Endothelial cell (in vitro differentiated cells): ENCODE results near the gene CDH9. TPM values are rescaled to one million over a fixed set of nuclear protein-coding genes. Genes with fewer than 3 reads are reported as not detected.

Experiments used
- DNase-seq: peaks from one replicate; pipeline ENCODE4 v3.0.0; 2021; ENCODE audit warnings: low spot score
- H3K27ac Mint-ChIP-seq: one replicate; pipeline ENCODE4 v1.8.0; 2021; ENCODE audit warnings: mixed read lengths, inconsistent platforms; ENCODE audit not compliant: unreplicated experiment
- H3K27me3 Mint-ChIP-seq: one replicate; pipeline ENCODE4 v1.8.0; 2021; ENCODE audit warnings: mild to moderate bottlenecking, moderate library complexity, mixed read lengths, inconsistent platforms; ENCODE audit not compliant: unreplicated experiment
- H3K36me3 Mint-ChIP-seq: one replicate; pipeline ENCODE4 v1.8.0; 2021; ENCODE audit warnings: mild to moderate bottlenecking, low read depth, mixed read lengths, inconsistent platforms; ENCODE audit not compliant: unreplicated experiment
- H3K4me1 Mint-ChIP-seq: one replicate; pipeline ENCODE4 v1.8.0; 2021; ENCODE audit warnings: mild to moderate bottlenecking, mixed read lengths, inconsistent platforms; ENCODE audit not compliant: unreplicated experiment
- H3K4me3 Mint-ChIP-seq: one replicate; pipeline ENCODE4 v1.8.0; 2021; ENCODE audit warnings: mild to moderate bottlenecking, mixed read lengths, inconsistent platforms; ENCODE audit not compliant: unreplicated experiment
- H3K9me3 Mint-ChIP-seq: one replicate; pipeline ENCODE4 v1.8.0; 2021; ENCODE audit warnings: mixed read lengths, inconsistent platforms; ENCODE audit not compliant: unreplicated experiment
- total RNA-seq: library from RNA; stranded (reverse); fragmentation: NEBNext Ultra II Directional; extraction: Animal tissue kit (Norgen Biotek cat#: 25700); gene quantifications from one replicate; pipeline ENCODE4 v1.2.1, GENCODE V29; 2021; ENCODE audit not compliant: unreplicated experiment
- TF ChIP-seq, protein P1 (sequence below): fragments of 200-600 bp; sonication (generic); IDR thresholded peaks from one replicate; pipeline ENCODE4 v1.5.0; 2021; ENCODE audit warnings: antibody characterized with exemption; ENCODE audit not compliant: unreplicated experiment

CDH9 gene
- total RNA-seq, 1 donor from 2014 or later, result not detected

DNA sequence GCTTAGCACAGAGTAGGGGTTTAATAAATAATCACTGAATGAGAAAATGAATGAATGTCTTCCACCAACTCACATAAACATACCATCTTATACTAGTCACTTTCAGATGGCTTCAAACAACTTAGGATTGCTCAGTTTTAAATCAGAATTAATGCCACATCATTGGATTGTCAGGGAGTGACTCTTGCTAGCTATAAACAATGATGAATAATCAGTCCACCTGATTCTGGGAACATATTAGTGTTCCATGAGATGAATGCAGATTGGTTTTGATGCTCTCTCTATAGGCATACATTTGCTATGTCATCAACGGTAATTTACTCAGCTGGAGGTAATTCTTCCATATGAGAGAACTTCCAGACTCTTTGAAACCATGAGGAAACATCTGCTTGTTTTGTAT, 97.4 kb downstream of the CDH9 start:
- Mint-ChIP-seq H3K4me3 (no peak overlapping the region), H3K4me1 (peaks cover 4% of the 10 kb centered on the region), H3K27ac (no peak overlapping the region), H3K36me3 (no peaks in the 10 kb centered on the region), H3K27me3 (peaks cover 1% of the 10 kb centered on the region), H3K9me3 (no peaks in the 10 kb centered on the region)
- DNase-seq, result no peak
- TF ChIP-seq, protein P1, sequence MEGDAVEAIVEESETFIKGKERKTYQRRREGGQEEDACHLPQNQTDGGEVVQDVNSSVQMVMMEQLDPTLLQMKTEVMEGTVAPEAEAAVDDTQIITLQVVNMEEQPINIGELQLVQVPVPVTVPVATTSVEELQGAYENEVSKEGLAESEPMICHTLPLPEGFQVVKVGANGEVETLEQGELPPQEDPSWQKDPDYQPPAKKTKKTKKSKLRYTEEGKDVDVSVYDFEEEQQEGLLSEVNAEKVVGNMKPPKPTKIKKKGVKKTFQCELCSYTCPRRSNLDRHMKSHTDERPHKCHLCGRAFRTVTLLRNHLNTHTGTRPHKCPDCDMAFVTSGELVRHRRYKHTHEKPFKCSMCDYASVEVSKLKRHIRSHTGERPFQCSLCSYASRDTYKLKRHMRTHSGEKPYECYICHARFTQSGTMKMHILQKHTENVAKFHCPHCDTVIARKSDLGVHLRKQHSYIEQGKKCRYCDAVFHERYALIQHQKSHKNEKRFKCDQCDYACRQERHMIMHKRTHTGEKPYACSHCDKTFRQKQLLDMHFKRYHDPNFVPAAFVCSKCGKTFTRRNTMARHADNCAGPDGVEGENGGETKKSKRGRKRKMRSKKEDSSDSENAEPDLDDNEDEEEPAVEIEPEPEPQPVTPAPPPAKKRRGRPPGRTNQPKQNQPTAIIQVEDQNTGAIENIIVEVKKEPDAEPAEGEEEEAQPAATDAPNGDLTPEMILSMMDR, result no peak

DNA sequence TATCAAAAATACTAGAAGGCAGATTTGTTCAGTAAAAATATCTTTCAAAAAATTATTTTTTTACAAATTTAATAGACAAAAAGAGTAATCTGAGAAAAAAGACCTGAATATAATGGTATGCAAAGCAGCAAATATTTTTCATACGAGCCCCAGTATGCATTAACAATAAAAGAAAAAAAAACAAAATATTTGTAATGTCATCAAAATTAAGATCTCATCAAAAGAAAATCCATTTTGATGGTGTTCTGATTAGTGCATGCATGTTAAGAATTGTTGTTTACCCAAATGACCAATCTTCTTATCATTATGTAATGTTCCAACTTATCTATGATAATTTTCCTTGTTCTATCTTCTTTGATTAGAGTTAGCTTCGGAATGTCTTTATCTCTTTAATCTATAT, 106.1 kb downstream of the CDH9 start:
- Mint-ChIP-seq H3K4me3 (no peak overlapping the region), H3K27me3 (peaks cover 2% of the 10 kb centered on the region), H3K36me3 (no peaks in the 10 kb centered on the region), H3K4me1 (no peaks in the 10 kb centered on the region), H3K9me3 (no peaks in the 10 kb centered on the region), H3K27ac (no peak overlapping the region)
- TF ChIP-seq, protein P1, result no peak
- DNase-seq, result no peak

DNA sequence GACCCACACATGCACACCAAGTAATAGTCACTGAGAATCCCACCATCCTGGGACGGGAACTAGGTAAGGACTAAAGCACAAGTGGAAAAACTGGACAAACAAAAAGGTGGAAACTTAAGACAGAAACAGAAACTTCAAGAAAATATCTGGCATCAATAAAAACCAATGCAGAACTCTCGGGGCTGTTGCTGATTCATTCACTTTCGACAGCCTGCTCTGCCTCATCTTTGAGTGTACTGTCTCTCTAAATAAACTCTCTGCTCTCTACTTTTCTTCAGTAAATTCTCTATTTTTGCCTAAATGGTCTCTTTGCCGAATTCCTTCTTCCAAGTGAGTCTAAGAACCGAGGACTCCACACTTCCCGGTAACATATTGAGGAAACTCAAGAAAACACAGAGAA, 116.9 kb downstream of the CDH9 start:
- no peaks in the 10 kb centered on the region for H3K4me1 Mint-ChIP-seq
- DNase-seq, result no peak
- no peak overlapping the region for H3K27ac Mint-ChIP-seq
- no peaks in the 10 kb centered on the region for H3K9me3 Mint-ChIP-seq
- no peaks in the 10 kb centered on the region for H3K36me3 Mint-ChIP-seq
- no peaks in the 10 kb centered on the region for H3K27me3 Mint-ChIP-seq
- H3K4me3 Mint-ChIP-seq, result no peak overlapping the region
- TF ChIP-seq, protein P1, result no peak

- Mint-ChIP-seq H3K36me3 (no peaks in the 10 kb centered on the region), H3K27me3 (peaks cover 3% of the 10 kb centered on the region), H3K27ac (no peak overlapping the region), H3K9me3 (no peaks in the 10 kb centered on the region), H3K4me3 (no peak overlapping the region), H3K4me1 (no peaks in the 10 kb centered on the region)
- DNase-seq, result no peak
- TF ChIP-seq, protein P1, result no peak
These were observed 134.9 kb downstream of the CDH9 start for GRCh38 chr5:26903469-26903868.

GRCh38 chr5:26894719-26895263, 143.6 kb downstream of the CDH9 start:
- no peaks in the 10 kb centered on the region for H3K9me3 Mint-ChIP-seq
- H3K36me3 Mint-ChIP-seq, result no peaks in the 10 kb centered on the region
- no peak overlapping the region for H3K4me3 Mint-ChIP-seq
- TF ChIP-seq, protein P1, result no peak
- no peak for DNase-seq
- no peaks in the 10 kb centered on the region for H3K4me1 Mint-ChIP-seq
- H3K27ac Mint-ChIP-seq, result no peak overlapping the region
- H3K27me3 Mint-ChIP-seq, result peaks cover 3% of the 10 kb centered on the region
